ENCODE data around the gene SLC25A44.

SLC25A44 gene

DNA sequence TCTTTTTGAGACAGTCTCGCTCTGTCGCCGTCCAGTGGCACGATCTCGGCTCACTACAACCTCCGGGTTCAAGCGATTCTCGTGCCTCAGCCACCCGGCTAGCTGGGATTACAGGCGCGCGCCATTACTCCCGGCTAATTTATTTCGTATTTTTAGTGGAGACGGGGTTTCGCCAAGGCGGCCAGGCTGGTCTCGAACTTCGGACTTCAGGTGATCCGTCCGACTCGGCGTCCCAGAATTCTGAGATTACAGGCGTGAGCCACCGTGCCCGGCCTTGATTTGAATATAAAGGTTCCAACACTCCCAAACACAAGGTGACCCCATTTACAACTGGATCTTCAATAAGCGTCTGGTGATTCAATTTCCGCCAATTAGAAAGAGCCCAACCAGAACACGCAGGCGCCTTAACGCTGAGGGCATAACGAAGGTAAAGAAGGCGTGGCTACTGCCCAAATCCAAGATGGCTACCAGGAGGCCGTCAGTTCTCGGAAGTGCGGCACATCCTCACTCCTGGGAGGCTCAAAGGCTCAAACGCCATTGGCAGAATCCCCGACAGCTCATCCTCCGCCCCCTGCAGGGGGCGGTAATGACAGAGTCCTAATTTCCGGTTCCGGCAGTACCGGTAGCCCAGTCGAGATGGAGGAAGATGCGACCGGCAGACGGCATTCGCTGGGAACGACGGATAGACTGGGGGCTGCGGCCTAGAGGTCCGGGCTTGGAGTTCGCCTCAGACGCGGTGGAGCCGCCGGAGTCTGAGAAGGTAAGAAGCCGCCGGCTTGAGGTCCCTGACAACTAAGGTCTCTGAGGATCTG, at the start of gene SLC25A44:
Gene SLC25A44 (plus strand): TSS at position 617 of the 812 bp plus-strand sequence. CDS start 5,744 bp downstream, outside the sequence.
- peak; percentile 98 for DNase-seq

GRCh38 chr1:156144742-156145141, 49.2 kb upstream of the SLC25A44 start:
- no peak for DNase-seq

GRCh38 chr1:156145650-156146019, 48.3 kb upstream of the SLC25A44 start:
- no peak for DNase-seq

DNA sequence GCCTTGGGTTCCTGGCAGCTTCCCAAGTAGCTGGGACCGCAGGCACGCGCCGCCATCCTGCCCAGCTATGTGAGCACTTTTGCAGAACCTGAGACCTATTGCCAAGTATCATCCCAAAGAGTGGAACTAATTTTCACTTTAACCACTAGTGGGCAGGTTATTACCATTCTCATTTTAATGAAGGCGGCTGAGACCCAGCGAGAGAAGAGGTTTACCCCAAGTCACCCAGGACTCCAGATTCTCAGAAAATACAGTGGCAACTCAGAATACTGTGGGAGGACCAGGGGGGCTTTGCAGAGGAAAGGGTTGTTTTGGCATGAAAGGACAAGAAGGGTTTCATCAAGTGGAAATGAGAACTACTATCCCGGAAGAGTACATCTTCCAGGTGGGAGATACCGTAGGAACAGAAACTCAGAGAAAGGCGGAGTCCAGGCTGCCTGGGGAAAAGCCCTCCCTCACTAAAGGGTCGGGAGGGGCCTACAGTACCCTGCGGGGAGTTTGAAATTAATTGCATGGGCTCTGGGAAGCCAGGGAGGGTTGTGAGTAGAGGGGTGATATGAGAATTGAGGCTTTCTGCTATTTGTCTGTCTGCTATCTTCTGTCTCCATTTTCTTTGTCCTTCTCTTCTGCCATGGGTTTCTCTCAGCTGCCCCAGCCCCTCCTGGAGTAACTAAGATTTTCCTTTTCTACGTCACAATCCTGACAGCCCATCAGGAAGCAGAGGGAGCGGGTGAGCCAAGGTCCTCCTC, 47.7 kb upstream of the SLC25A44 start:
- DNase-seq = peak; percentile 78

GRCh38 chr1:156146769-156147405, 47.0 kb upstream of the SLC25A44 start:
- no peak for DNase-seq

DNA sequence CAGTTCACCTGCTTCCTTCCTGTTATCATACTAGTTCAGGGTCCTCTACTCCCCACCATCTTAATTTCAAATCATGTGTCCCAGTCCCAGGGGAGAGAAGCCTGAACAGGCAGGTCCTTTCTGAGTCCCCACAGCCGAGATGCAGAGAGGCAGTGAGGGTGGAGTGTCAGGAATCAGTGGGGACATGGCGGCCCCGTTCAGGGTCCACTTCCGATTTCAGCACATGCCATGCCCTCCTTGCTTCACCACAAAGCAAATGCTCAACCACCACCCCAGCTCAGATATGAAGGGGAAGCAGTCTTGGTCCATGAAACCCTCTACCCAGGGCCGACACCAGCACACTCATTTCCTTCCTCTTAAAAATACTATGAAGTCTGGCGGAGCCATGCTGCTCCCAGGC, 45.7 kb upstream of the SLC25A44 start:
- no peak for DNase-seq

- DNase-seq = no peak
Observed at GRCh38 chr1:156149374-156150332, 44.3 kb upstream of the SLC25A44 start.

DNA sequence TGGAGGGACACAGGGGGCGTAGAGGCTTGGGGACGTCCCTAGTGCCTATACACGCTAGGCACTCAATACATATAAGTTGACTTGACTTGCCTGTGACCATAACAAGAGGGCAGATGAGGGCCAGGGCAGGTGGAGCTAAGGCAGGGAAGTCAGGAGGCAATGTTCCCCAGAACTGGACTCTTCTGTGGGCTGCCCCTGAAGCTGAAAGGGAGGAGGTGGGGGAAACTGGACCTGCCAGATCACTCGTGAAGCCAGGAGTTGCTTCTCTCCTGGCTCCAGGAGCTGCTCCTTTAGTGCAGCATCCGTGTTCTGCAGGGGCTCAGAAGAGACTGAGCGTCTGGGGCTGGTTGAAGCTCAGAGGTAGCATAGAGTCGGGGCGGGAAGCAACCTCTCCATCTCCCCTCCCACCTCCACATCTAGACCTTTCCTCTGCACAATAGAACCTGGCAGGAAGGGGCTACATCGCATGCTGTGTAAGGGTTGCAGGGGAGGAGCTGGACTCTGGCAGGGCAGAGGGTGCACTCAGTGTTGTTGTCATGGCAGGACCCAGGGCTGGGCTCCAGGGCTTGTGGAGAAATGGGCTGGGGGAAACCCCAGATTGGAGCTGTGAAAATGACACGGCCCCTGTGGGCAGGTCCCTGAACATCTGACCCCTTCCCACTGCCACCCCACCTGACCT, 43.4 kb upstream of the SLC25A44 start:
- no peak for DNase-seq

DNA sequence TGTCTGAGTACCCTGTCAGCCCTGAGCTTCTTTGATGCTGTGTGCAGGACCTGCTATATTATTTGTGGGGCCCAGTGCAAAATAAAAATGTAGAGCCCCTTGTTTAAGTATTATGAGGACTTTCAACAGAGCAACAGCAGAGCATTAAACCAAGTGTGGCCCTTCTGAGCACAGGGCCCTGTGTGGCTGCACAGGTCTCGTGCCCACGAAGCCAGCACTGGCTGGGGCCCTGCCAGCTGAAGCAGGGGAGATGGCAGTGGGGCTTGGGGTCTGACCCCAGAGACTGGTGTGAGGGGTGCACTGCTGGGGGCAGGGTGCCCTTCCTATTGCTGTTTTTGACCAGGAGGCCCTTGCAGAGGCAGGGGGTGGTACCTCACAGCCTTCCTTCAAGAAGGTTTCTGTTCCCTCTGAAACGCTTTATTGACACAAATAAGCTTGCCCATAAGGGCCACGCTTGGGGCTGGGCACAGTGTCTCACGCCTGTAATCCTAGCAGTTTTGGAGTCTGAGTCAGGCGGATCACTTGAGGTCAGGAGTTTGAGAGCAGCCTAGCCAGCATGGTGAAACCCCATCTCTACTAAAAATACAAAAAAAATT, 42.7 kb upstream of the SLC25A44 start:
- DNase-seq = no peak

GRCh38 chr1:156152628-156153027, 41.3 kb upstream of the SLC25A44 start:
- no peak for DNase-seq

DNA sequence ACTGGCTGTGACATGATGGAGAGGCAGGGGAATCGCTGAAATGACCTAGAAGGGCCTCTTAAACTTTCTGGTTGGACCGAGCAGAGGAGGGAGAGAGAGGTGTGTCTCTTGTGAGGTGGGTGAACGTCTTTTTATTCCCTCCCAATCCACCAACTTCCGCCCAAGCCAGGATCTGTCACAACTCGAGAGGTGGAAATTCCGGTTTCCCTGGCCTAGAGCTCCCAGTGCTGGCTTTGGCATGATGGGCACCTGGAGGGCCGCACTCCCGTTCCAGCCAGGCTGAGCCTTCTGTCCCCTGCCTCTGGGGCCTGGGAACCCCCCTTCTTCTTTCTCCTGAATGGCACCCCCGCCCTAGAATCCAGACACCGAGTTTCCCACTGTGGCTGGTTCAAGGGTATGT, 40.5 kb upstream of the SLC25A44 start, which contains the start of gene SEMA4A:
Gene SEMA4A (plus strand): TSS at position 224 of the 400 bp plus-strand sequence. CDS start 994 bp downstream, outside the sequence.
- no peak for DNase-seq

DNA sequence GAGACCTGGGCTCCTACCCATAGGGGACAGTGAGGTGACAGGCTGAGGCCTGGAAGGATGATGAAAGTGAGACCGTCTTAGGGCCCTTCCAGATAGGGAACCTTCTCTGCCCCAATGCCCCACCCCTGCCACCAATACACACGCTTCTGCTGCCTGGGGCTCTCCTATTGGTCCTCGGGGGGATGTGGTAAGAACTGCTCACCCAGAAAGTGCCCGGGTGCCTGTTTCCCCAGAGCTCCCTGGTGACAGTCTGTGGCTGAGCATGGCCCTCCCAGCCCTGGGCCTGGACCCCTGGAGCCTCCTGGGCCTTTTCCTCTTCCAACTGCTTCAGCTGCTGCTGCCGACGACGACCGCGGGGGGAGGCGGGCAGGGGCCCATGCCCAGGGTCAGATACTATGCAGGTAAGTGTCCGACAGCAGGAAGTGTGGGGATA, 39.6 kb upstream of the SLC25A44 start:
- no peak for DNase-seq

DNA sequence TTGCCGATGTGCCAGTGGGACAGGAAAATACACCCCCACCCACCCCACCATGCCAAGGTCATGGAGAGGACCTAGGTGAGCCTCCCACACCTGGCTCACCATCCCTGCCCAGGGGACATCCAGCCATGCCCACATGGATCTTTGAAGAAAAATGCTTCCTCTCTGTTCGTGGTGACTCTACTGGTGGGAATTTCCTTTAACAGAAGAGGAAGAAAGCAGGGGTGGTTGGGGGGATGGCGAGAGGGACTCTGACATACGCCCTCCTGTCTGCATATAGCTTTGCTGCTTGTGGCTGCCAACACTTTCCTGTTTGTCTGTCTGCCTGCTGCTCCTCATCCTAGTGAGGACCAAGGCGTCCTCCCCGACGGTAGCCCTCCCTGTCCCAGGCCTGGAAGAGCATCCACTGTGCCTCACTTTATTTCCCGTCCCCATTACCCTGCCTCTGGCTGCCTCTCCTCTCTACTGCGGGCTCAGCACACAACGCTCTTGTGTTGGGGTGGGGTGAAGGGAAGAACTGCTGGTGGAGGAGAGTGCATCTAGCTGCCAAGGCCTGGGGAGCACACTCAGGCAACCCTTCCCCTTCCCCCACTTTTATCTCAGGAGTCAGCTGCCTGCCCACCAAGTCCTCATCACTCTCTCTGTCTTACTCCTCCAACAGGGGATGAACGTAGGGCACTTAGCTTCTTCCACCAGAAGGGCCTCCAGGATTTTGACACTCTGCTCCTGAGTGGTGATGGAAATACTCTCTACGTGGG, 38.0 kb upstream of the SLC25A44 start:
- no peak for DNase-seq

GRCh38 chr1:156157506-156157905, 36.4 kb upstream of the SLC25A44 start:
- DNase-seq = no peak

DNA sequence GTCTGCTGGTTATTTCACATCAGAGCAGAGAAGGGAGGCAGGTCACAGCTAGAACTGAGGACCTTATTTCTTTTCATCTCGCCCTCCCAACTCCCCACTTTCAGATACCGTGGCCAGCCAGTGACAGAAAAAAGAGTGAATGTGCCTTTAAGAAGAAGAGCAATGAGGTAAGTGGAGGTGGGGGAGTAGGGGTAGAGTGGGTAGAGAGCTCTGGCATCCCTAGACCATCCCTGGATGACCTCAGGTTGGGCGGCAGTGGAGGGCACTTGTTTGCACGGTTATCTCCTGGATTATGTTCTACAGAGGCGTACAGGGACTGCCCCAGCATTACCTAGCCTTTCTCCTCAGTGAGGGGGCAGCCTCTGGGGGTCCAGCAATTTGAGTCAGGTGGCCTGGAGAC, 35.9 kb upstream of the SLC25A44 start:
- DNase-seq = no peak

- no peak for DNase-seq
Observed at GRCh38 chr1:156160000-156160742, 33.7 kb upstream of the SLC25A44 start.

DNA sequence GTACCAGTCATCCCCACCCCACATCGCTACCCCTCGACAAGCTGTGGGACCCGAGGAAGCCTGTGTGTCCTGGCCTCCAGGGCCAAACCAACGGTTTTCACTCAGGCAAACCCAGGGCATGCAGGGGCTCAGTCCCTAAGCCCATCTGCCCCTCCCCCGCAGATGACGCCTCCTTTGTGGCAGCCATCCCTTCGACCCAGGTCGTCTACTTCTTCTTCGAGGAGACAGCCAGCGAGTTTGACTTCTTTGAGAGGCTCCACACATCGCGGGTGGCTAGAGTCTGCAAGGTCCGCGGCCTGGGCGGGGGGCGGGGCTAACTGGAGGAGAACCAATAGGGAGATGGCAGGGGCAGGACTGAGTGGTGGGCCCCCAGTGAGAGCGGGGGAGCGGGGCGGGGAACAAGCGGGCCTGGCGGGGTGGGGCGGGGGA, 33.1 kb upstream of the SLC25A44 start:
- no peak for DNase-seq

- DNase-seq = no peak
Observed at GRCh38 chr1:156162430-156163037, 31.4 kb upstream of the SLC25A44 start.

- DNase-seq = no peak
Observed at GRCh38 chr1:156163712-156164111, 30.2 kb upstream of the SLC25A44 start.
